ENCODE measurements around the gene QRFPR. TPM values are rescaled to one million over a fixed set of nuclear protein-coding genes. Genes with fewer than 3 reads are reported as not detected.
"Not testable (repeated sequence)": the region's sequence is repeated elsewhere in the genome, so short reads cannot be mapped to it uniquely, and the experiment has no call there.

Gene QRFPR
- total RNA-seq, 1 experiment from 2014 or later = not detected

- DNase-seq (ENCODE audit: low spot score) = no peak
These were observed 41.0 kb downstream of the QRFPR start for GRCh38 chr4:121339824-121340223.

- no peak for DNase-seq (ENCODE audit: low spot score)
These were observed 41.5 kb downstream of the QRFPR start for GRCh38 chr4:121339307-121339706.

- no peak for DNase-seq (ENCODE audit: low spot score)
These were observed 42.3 kb downstream of the QRFPR start for GRCh38 chr4:121338518-121338917.

GRCh38 chr4:121336706-121337105 is 44.1 kb downstream of the QRFPR start:
- no peak for DNase-seq (ENCODE audit: low spot score)

- DNase-seq (ENCODE audit: low spot score) = no peak
These were observed 50.6 kb downstream of the QRFPR start for GRCh38 chr4:121330180-121330665.

- no peak for DNase-seq (ENCODE audit: low spot score)
These were observed 54.2 kb downstream of the QRFPR start for GRCh38 chr4:121326597-121326996.

GRCh38 chr4:121324331-121324730 is 56.5 kb downstream of the QRFPR start:
- DNase-seq (ENCODE audit: low spot score) = no peak

- DNase-seq (ENCODE audit: low spot score) = no peak
These were observed 59.4 kb downstream of the QRFPR start for GRCh38 chr4:121321466-121321865.

GRCh38 chr4:121316091-121316490 is 64.7 kb downstream of the QRFPR start:
- no peak for DNase-seq (ENCODE audit: low spot score)

GRCh38 chr4:121313430-121313829 is 67.4 kb downstream of the QRFPR start:
- not testable (repeated sequence) for DNase-seq (ENCODE audit: low spot score)

GRCh38 chr4:121308828-121309227 is 72.0 kb downstream of the QRFPR start:
- DNase-seq (ENCODE audit: low spot score) = no peak

- DNase-seq (ENCODE audit: low spot score) = peak; percentile 46
These were observed 72.5 kb downstream of the QRFPR start for GRCh38 chr4:121308328-121308663.

- DNase-seq (ENCODE audit: low spot score) = peak; percentile 61
These were observed 73.1 kb downstream of the QRFPR start for GRCh38 chr4:121307445-121308327.

GRCh38 chr4:121306931-121307330 is 73.9 kb downstream of the QRFPR start:
- DNase-seq (ENCODE audit: low spot score) = no peak

GRCh38 chr4:121304893-121305292 is 75.9 kb downstream of the QRFPR start:
- no peak for DNase-seq (ENCODE audit: low spot score)

GRCh38 chr4:121299367-121299766 is 81.5 kb downstream of the QRFPR start:
- no peak for DNase-seq (ENCODE audit: low spot score)

GRCh38 chr4:121283319-121283718 is 97.5 kb downstream of the QRFPR start:
- no peak for DNase-seq (ENCODE audit: low spot score)

GRCh38 chr4:121280425-121280824 is 100.4 kb downstream of the QRFPR start:
- DNase-seq (ENCODE audit: low spot score) = no peak

GRCh38 chr4:121278811-121279368 is 101.9 kb downstream of the QRFPR start:
- DNase-seq (ENCODE audit: low spot score) = peak; percentile 25

Data from A172 (cell line).